Measurements from ENCODE around the gene RNF8. TPM values are rescaled to one million over a fixed set of nuclear protein-coding genes. Genes with fewer than 3 reads are reported as not detected.
"Not testable (repeated sequence)": the region's sequence is repeated elsewhere in the genome, so short reads cannot be mapped to it uniquely, and the experiment has no call there.

Gene RNF8, protein sequence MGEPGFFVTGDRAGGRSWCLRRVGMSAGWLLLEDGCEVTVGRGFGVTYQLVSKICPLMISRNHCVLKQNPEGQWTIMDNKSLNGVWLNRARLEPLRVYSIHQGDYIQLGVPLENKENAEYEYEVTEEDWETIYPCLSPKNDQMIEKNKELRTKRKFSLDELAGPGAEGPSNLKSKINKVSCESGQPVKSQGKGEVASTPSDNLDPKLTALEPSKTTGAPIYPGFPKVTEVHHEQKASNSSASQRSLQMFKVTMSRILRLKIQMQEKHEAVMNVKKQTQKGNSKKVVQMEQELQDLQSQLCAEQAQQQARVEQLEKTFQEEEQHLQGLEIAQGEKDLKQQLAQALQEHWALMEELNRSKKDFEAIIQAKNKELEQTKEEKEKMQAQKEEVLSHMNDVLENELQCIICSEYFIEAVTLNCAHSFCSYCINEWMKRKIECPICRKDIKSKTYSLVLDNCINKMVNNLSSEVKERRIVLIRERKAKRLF
- total RNA-seq, result 10 to 100 TPM; 44.0 to 49.9 TPM
- polyA plus RNA-seq (ENCODE audit: insufficient read depth, low read depth, low replicate concordance), result 49.4 TPM
- long read RNA-seq, donor 1, full-length matches to known transcripts, result 4 of 4 reads
- long read RNA-seq, donor 1, partial matches to known transcripts, result 0 of 4 reads
- long read RNA-seq, donor 1, other reads (novel, unspliced or antisense), result 0 of 4 reads
- long read RNA-seq, donor 2, full-length matches to known transcripts, result 4 of 4 reads
- long read RNA-seq, donor 2, partial matches to known transcripts, result 0 of 4 reads
- long read RNA-seq, donor 2, other reads (novel, unspliced or antisense), result 0 of 4 reads

DNA sequence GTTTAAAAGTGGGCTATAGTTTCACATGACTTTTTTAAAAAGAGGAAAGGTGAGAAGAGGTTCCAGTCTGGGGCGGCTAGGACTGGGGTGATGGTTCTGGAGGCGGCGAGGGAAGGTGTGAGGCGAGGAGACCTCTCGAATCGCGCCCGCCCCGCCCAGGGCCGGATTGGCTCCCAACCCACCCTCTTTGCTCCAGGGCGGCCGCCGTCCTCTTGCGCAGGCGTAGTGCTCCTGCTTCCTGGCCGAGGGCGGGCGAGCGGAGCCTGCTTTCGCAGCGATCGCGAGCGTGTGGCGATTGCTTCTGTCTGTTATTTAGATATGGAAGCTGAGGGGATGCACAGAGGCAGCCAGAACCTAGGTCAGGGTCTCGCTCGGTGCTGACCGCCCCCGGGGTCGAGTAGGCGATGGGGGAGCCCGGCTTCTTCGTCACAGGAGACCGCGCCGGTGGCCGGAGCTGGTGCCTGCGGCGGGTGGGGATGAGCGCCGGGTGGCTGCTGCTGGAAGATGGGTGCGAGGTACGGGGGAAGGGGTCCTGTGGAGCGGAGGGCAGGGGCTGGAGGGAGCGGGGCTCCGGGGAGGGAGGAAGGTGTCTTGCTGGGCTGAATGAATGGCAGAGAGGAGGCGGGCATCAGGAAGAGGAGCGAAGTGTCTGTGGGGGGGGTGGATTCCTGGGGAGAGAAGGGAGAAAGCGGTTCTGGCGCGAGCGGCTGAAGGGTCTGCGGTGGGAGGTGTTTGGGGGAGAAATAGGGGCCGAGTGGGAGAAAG lies at the start of gene RNF8:
RNF8 (plus strand) TSS at position 223 of the 765 bp plus-strand sequence; CDS start at position 405, 182 bp downstream.
- Histone ChIP-seq H3K9me3 (no peaks in the 10 kb centered on the region), H3K27ac (peak within 1 kb of the TSS; percentile 63 to 88), H3K4me1 (peaks cover 17% of the 10 kb centered on the region), H3K4me3 (peak within 1 kb of the TSS; percentile 85 to 96), H3K27me3 (no peaks in the 10 kb centered on the region), H3K36me3 (ENCODE audit: low read depth, missing control alignments) (no peaks in the 10 kb centered on the region)
- TF ChIP-seq, protein P1, sequence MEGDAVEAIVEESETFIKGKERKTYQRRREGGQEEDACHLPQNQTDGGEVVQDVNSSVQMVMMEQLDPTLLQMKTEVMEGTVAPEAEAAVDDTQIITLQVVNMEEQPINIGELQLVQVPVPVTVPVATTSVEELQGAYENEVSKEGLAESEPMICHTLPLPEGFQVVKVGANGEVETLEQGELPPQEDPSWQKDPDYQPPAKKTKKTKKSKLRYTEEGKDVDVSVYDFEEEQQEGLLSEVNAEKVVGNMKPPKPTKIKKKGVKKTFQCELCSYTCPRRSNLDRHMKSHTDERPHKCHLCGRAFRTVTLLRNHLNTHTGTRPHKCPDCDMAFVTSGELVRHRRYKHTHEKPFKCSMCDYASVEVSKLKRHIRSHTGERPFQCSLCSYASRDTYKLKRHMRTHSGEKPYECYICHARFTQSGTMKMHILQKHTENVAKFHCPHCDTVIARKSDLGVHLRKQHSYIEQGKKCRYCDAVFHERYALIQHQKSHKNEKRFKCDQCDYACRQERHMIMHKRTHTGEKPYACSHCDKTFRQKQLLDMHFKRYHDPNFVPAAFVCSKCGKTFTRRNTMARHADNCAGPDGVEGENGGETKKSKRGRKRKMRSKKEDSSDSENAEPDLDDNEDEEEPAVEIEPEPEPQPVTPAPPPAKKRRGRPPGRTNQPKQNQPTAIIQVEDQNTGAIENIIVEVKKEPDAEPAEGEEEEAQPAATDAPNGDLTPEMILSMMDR (IDR thresholded peaks at IDR 0.05), result no peak
- no peak for TF ChIP-seq POLR2A (IDR thresholded peaks at IDR 0.05)
- intact Hi-C loops (cut with DNase I; ENCODE audit: low total_unique reads), result no loop called here
- peak; percentile 96 for DNase-seq
- 0 to 1% methylated on average over 43 to 54 of the region's 54 CpGs for WGBS, 2 donors

DNA sequence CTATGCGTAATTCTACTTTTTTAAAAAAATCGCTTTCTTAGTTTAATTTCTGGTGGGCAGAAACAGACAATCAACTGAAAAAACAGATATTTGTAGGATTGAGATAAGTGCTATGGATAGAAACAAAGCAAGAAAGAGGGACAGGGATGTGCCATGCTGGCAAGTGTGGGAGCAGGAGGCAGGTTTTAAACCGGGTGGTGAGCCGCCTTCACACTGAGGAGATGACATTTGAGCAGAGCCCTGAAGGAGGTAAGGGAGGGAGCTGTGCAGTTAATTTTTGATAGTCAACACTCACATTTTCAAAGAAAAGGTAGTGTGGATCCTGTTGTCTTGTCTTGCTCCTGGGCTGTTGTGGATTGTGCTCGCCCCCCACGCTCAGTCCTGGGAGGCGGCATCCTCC lies 49.0 kb upstream of the RNF8 start:
- Histone ChIP-seq H3K27me3 (no peaks in the 10 kb centered on the region), H3K27ac (no peak overlapping the region), H3K4me3 (no peak overlapping the region), H3K9me3 (no peaks in the 10 kb centered on the region), H3K4me1 (peaks cover 8% of the 10 kb centered on the region), H3K36me3 (ENCODE audit: low read depth, missing control alignments) (no peaks in the 10 kb centered on the region)
- no peak for TF ChIP-seq POLR2A (IDR thresholded peaks at IDR 0.05)
- TF ChIP-seq, protein P1 (IDR thresholded peaks at IDR 0.05), result no peak
- DNase-seq, result no peak
- intact Hi-C loops (cut with DNase I; ENCODE audit: low total_unique reads), result no loop called here
- WGBS, 2 donors, result 95 to 96% methylated on average over 7 of the region's 7 CpGs

DNA sequence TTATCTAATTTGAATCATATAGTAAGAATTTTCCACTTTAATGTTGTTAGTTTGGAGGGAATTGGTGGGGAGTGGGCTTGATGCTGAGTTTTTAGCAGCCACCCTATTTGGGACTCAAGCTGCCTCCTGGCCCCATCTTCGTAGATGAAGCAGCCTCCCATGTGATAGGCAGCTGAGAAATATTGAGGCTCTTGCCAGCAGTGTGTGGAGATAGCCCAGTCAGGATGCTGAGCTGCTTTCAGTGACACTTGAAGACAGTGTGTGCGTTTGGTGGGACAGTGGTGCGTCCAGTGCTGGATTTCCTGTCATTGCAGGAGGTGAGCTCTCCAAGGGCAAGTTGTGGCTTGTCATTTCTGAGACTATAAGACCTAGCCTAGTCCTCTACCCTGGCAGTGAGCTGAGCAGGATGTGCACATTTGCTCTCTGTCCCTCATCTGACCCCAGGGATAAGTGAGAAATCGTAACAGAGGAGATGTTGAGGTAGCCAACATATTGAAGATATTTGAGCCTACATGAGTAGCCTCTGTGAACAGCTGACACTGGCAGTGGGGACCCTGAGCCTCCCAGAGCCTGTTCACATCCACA lies 47.9 kb upstream of the RNF8 start:
- WGBS, 2 donors, result 94 to 100% methylated on average over 2 to 4 of the region's 4 CpGs
- intact Hi-C loops (cut with DNase I; ENCODE audit: low total_unique reads), result no loop called here
- peaks cover 8% of the 10 kb centered on the region for H3K4me1 ChIP-seq

DNA sequence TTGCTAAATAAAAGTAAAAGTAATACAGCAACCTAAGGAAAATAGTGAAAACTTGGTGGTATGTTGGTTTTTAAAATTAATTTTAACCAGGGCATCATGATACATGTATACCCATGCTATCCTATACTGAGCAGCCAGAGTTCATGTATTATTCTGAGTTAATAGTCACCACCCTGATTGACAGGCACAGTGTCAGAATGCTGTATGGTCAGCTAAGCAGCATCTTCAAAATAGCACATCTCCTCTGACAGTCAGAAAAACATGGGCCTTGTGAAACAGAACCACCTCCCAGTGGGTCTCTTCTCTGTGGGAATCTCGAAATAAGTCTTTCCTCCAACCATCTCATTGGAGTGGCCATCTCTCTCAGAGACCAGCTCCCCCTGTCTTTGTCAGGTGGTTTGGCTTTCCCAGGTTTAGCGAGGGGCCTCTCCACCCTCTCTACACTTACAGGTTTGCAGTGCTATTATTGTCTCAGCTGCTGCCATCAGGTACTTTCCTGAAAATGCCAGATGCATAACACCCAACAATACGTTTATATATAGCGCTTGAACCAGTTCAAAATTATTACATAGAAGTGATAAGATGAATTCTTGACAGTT lies 47.1 kb upstream of the RNF8 start:
- peaks cover 8% of the 10 kb centered on the region for H3K4me1 ChIP-seq
- no peaks in the 10 kb centered on the region for H3K27me3 ChIP-seq
- no peak for TF ChIP-seq POLR2A (IDR thresholded peaks at IDR 0.05)
- TF ChIP-seq, protein P1 (IDR thresholded peaks at IDR 0.05), result no peak
- no peaks in the 10 kb centered on the region for H3K9me3 ChIP-seq
- H3K27ac ChIP-seq, result no peak overlapping the region
- DNase-seq, result no peak
- 88 to 92% methylated on average over 4 of the region's 4 CpGs for WGBS, 2 donors
- H3K36me3 ChIP-seq (ENCODE audit: low read depth, missing control alignments), result no peaks in the 10 kb centered on the region
- intact Hi-C loops (cut with DNase I; ENCODE audit: low total_unique reads), result no loop called here
- no peak overlapping the region for H3K4me3 ChIP-seq

More for the DNA sequence above, 47.9 kb upstream of the RNF8 start:
- DNase-seq, result no peak
- TF ChIP-seq POLR2A (IDR thresholded peaks at IDR 0.05), result no peak
- TF ChIP-seq, protein P1 (IDR thresholded peaks at IDR 0.05), result no peak
- Histone ChIP-seq H3K9me3 (no peaks in the 10 kb centered on the region), H3K4me3 (no peak overlapping the region), H3K36me3 (ENCODE audit: low read depth, missing control alignments) (no peaks in the 10 kb centered on the region), H3K27me3 (no peaks in the 10 kb centered on the region), H3K27ac (no peak overlapping the region)

DNA sequence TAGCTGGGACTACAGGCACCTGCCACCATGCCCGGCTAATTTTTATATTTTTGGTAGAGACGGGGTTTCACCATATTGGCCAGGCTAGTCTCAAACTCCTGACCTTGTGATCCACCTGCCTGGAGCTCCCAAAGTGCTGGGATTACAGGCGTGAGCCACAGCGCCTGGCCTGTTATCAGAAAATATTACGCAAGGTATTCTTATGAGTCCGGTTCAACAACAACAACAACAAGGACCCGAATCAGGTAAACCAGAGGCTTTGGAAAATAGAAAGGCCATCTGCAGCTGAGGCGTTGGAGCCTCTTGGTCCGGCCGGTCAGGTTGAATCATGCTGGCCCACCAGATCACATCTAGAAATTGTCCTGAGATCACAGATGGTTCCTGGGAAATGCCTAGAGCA lies 46.3 kb upstream of the RNF8 start:
- H3K27me3 ChIP-seq; DNase-seq; H3K4me3 ChIP-seq; intact Hi-C loops (cut with DNase I; ENCODE audit: low total_unique reads); H3K4me1 ChIP-seq; H3K9me3 ChIP-seq; H3K27ac ChIP-seq; H3K36me3 ChIP-seq (ENCODE audit: low read depth, missing control alignments): not testable (repeated sequence)
- 97% methylated on average over 10 of the region's 10 CpGs for WGBS, 2 donors

All from testis (tissue), 5 donors.